ENCODE results near the gene TRIM41. TPM values are rescaled to one million over a fixed set of nuclear protein-coding genes. Genes with fewer than 3 reads are reported as not detected.
"Not testable (repeated sequence)": the region's sequence is repeated elsewhere in the genome, so short reads cannot be mapped to it uniquely, and the experiment has no call there.

Gene TRIM41
- total RNA-seq, 1 experiment from 2014 or later, result 14.0 TPM

DNA sequence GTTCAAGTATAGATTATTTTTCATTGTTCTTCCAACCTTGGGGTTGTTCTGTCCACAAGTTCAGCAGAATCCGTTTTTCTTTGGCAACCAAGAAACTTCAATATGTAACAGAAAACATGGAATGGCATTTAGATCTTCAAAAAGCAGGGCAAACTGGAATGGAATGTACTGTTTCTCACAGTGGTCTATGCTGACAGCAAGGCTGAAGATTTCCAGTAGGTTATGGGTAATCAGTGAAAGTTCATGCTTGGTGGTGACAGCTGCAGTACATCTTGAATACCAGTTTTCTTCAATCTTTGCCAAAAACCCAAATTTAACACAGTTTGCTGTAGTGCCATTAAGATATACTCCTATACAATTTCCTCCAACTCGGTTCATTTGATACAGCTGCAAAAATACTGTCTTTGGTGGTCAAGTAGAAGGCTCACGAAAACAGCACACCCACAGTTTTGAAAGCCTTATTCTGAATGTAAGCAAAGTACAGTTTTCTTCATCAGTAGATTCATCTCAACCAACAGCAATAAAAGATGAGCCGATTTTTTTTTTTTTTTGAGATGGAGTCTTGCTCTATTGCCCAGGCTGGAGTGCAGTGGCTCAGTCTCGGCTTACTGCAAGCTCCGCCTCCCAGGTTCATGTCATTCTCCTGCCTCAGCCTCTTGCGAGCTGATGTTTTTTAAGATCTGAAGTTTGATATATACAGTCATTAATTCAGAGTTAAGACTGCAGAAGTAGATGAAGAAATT, 32.9 kb downstream of the TRIM41 start:
- Histone ChIP-seq H3K27ac (no peak overlapping the region), H3K4me1 (replicated peaks) (peaks cover 27% of the 10 kb centered on the region), H3K9me3 (replicated peaks) (no peaks in the 10 kb centered on the region), H3K36me3 (peaks cover 70% of the 10 kb centered on the region), H3K27me3 (replicated peaks) (no peaks in the 10 kb centered on the region), H3K4me3 (no peak overlapping the region)
- peak in 1 of 2 experiments; percentile 18 for DNase-seq (ENCODE audit: low read depth in 1 of 2, low spot score in 2 of 2)

DNA sequence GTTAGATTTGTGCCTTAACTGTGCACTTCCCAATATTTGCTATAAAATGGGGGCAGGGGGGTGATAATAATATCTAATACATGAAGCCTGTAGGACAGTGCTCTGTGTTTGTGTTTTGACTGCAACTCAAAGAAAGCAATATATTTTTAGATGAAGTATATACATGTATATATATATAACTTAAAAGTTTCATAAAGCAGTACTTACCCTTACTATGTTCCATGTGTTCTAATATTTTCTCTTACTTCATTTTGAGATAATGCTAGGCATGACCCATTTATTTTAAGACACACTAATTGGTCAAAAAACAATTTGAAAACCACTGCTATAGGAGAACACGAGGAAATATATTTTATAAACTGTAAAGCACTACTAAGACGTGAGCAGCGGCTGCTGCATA, 35.5 kb downstream of the TRIM41 start:
- Histone ChIP-seq H3K36me3 (peaks cover 69% of the 10 kb centered on the region), H3K27me3 (replicated peaks) (no peaks in the 10 kb centered on the region), H3K9me3 (replicated peaks) (no peaks in the 10 kb centered on the region; the same call in 1 of the 2 replicates), H3K4me3 (no peak overlapping the region; the same call in 1 of the 2 replicates), H3K4me1 (replicated peaks) (peaks cover 30% of the 10 kb centered on the region), H3K27ac (no peak overlapping the region)
- no peak for DNase-seq (ENCODE audit: low read depth in 1 of 2, low spot score in 2 of 2)

DNA sequence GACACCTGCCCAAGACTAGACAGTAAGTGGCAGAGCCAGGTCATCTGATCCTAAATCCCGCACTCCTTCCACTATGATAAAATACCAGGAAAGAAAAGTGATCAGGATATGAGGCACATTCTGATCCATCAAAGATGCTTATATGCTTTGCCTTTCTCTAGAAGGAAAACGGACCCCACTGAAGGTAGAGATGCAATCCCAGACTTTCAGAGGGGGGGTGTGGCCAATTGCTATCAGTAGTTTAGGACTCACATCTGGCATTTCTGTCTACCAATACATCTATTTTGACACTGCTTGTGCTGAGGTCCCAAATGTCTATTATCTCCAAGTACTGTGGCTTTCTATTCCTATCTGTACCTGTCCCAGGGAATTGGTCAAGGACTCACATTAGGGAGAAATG, 36.2 kb downstream of the TRIM41 start:
- Histone ChIP-seq H3K9me3 (replicated peaks) (no peaks in the 10 kb centered on the region; the same call in 1 of the 2 replicates), H3K4me1 (replicated peaks) (peaks cover 30% of the 10 kb centered on the region), H3K27me3 (replicated peaks) (no peaks in the 10 kb centered on the region), H3K27ac (no peak overlapping the region), H3K36me3 (peaks cover 74% of the 10 kb centered on the region), H3K4me3 (peak overlapping the region; percentile 84)
- DNase-seq (ENCODE audit: low read depth in 1 of 2, low spot score in 2 of 2), result peak in 1 of 2 experiments; percentile 26

DNA sequence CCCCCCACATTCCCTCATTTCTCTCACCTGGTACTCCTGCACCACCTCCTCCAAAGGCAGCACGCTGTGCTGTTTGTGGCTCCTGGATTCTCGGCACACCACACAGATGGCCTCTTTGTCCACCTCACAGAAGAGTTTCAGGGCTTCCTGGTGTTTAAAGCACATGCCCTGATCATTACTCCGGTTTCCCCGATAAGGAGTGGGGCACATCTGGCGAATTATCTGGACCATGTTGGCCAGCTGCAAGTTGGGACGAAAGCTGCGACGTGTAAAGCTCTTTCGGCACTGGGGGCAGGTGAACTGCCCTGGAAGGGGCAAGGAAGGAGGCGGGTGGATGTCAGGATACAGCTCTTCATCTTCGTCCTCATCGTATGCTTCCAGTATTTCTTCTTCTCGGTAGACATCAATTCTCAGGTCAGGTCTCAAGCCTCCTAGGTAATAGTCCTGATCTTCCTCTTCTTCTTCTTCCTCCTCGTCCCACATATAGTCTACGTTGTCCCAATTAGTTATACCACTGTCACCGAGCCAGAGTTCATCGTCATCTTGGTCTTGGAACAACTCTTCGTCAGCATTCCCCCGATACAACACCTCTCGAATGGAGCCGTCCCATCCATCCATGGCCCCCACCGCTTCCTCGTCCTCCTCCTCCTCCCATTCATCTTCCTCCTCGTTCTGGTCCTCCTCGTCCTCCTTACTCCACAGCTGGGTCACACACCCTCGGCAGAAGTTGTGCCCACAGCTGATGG, 37.1 kb downstream of the TRIM41 start:
- peaks cover 30% of the 10 kb centered on the region for H3K4me1 ChIP-seq (replicated peaks)
- H3K27ac ChIP-seq, result no peak overlapping the region
- no peaks in the 10 kb centered on the region; the same call in 1 of the 2 replicates for H3K9me3 ChIP-seq (replicated peaks)
- peaks cover 65% of the 10 kb centered on the region for H3K36me3 ChIP-seq
- peak overlapping the region; percentile 84 for H3K4me3 ChIP-seq
- peak in 1 of 2 experiments; percentile 36 for DNase-seq (ENCODE audit: low read depth in 1 of 2, low spot score in 2 of 2)
- no peaks in the 10 kb centered on the region for H3K27me3 ChIP-seq (replicated peaks)

DNA sequence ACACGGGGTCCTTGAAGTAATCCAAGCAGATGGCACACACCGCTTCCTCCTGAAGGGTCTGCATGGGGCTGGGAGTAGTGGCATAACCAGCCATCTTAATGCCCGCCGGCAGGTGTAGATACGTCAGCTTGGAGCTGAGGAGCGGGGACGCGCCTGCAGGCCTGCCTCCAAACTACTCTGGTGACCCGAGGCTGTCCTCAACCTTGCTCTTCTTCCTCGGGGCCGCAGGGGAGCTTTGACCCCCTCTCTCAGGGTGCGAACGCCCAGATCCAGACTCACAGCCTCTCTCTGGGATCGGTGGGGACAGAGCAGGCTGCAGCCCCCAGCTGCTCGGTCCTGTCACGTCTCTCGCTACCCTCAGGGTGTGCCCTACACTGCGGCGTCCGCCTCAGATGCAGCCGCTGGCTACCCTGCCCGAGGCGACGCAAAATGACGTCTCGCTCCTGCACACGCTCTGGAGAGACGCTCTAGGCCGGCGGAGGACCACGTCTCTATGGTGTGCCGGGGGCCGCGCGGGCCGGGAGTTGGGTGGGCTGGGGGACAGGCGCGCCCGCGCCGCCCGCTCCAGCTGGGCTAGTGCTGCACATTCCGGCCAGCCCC, 37.7 kb downstream of the TRIM41 start, which contains the start of gene TRIM52:
Gene TRIM52 (minus strand): TSS at position 424 of the 600 bp plus-strand sequence. CDS start 330 bp downstream, at position 94.
- Histone ChIP-seq H3K4me1 (replicated peaks) (peaks cover 30% of the 10 kb centered on the region), H3K27me3 (replicated peaks) (no peaks in the 10 kb centered on the region), H3K4me3 (peak within 1 kb of the TSS; percentile 84), H3K27ac (peak within 1 kb of the TSS; percentile 92), H3K9me3 (replicated peaks) (no peaks in the 10 kb centered on the region; the same call in 1 of the 2 replicates), H3K36me3 (peaks cover 58% of the 10 kb centered on the region)
- DNase-seq (ENCODE audit: low read depth in 1 of 2, low spot score in 2 of 2), result peak; percentile 96 to 97

DNA sequence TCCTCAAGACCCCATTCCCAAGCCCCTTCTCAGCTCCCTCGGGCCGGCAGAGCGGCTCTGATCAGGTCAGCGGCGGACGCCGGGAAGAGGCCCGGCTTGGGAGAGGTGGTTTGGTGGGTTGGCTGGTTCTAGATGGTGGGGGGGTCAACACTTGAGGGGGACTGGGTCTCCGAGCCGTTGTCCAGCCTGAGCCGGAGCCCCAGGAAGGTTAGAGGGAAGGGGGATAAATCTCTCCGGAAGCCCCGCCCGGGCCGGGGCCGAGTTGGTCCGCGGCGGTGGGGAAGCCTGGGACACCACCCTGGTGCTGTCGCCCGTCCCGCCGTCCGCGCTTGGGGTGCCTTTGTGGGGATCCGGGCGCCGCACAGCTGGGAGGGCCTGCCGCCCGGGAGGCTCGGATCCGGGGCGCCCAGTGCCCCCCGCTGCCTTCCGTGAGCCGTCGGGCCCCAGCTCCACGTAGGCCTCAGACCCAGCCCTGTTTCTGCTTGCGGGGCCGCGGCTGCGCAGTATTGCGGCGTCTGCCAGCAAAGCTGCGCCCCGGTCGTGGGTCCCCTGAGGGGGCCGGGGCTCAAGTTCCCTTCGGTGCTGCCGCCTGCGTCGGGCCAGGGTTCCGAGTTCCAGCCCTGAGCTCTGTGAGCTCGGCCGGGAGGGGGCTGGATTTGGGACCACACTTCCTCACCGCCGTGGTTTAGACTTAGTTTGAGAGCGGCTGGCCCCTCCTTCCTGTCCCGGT, 38.4 kb downstream of the TRIM41 start:
- Histone ChIP-seq H3K27ac (peak overlapping the region; percentile 92), H3K36me3 (peaks cover 52% of the 10 kb centered on the region), H3K4me3 (peak overlapping the region; percentile 84), H3K27me3 (replicated peaks) (no peaks in the 10 kb centered on the region), H3K9me3 (replicated peaks) (no peaks in the 10 kb centered on the region; the same call in 1 of the 2 replicates), H3K4me1 (replicated peaks) (peaks cover 30% of the 10 kb centered on the region)
- DNase-seq (ENCODE audit: low read depth in 1 of 2, low spot score in 2 of 2), result peak; percentile 83 to 93

DNA sequence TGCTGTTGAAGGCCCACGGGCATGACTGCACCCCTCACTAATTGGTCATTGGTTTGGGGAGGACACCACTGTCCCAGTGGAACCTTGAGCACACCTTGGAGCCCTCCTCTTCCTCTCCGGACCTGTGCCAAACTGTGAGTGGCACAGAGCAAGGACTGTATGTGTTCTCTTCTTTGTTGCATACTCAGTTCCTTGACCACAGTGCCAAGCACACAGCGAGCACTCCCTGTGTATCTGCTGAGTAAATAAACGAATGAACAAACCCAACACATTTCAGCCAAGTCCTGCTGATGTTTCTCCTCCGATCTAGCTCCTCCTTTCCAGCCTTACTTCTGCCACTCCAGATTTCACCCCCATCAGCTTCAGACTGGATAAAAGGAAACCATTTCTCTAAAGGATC, 40.6 kb downstream of the TRIM41 start:
- H3K27ac ChIP-seq, result no peak overlapping the region
- H3K9me3 ChIP-seq (replicated peaks), result no peaks in the 10 kb centered on the region; the same call in 1 of the 2 replicates
- peaks cover 23% of the 10 kb centered on the region for H3K4me1 ChIP-seq (replicated peaks)
- no peaks in the 10 kb centered on the region for H3K27me3 ChIP-seq (replicated peaks)
- DNase-seq (ENCODE audit: low read depth in 1 of 2, low spot score in 2 of 2), result no peak
- H3K4me3 ChIP-seq, result no peak overlapping the region
- H3K36me3 ChIP-seq, result peaks cover 34% of the 10 kb centered on the region

DNA sequence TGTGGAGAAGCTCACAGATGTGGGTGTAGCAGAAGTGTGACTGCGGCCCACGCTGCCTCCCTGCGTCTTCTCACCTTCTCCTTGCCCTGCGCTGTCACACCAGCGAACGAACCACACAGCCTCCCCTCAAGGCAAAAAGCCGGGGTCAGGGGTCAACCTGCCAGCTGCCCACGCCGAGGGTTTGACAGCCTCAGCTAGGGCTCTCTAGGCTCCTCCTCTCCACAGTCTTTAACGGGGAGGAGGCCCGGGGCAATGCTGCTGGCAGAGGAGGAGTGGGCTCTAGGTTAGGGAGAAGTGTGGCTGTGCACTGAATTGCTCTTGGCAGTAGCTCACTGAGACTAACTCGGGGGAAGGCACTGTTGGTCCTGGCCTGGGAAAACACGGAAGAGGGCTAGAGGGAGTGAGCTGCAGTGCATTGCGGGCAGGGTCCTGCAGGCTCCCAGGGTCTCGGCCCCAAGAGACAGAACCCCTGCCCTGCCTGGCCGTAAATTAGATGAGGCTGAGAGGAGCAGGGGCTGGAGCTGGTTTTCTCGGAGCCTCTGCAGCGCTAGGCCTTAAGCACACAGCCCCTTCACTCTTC, 42.1 kb downstream of the TRIM41 start:
- H3K27ac ChIP-seq, result no peak overlapping the region
- H3K36me3 ChIP-seq, result peaks cover 25% of the 10 kb centered on the region
- H3K4me1 ChIP-seq (replicated peaks), result peaks cover 7% of the 10 kb centered on the region
- no peak for DNase-seq (ENCODE audit: low read depth in 1 of 2, low spot score in 2 of 2)
- no peaks in the 10 kb centered on the region; the same call in 1 of the 2 replicates for H3K9me3 ChIP-seq (replicated peaks)
- no peak overlapping the region for H3K4me3 ChIP-seq
- H3K27me3 ChIP-seq (replicated peaks), result no peaks in the 10 kb centered on the region

DNA sequence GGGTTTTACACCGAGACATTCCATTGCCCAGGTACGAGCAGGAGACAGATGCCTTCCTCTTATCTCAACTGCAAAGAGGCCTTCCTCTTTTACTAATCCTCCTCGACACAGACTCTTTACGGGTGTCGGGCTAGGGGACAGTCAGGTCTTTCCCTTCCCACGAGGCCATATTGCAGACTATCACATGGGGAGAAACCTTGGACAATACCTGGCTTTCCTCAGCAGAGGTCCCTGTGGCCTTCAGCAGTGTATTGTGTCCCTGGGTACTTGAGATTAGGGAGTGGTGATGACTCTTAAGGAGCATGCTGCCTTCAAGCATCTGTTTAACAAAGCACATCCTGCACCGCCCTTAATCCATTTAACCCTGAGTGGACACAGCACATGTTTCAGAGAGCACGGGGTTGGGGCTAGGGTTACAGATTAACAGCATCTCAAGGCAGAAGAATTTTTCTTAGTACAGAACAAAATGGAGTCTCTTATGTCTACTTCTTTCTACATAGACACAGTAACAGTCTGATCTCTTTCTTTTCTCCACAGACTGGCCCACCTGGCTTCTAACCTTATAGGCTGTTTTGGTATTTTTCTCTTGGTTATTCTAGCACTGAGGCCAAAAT, 44.3 kb downstream of the TRIM41 start:
- DNase-seq (ENCODE audit: low read depth in 1 of 2, low spot score in 2 of 2), result not testable (repeated sequence)

DNA sequence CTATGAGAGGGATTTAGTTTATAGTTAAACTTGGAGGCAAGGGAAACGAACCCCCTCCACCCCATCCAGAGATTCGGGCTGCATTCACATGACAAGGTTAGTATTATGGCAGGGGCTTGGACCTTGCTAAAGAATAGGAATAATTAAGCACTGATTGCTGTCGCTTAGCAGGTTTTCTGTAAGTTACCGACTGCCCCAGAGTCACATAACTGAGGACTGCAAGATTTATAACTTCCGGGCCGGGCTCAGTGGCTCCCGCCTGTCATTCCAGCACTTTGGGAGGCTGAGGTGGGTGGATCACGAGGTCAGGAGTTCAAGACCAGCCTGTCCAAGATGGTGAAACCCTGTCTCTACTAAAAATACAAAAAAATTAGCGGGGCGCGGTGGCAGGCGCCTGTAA, 44.8 kb downstream of the TRIM41 start:
- H3K27me3 ChIP-seq (replicated peaks); H3K27ac ChIP-seq; H3K36me3 ChIP-seq; H3K9me3 ChIP-seq (replicated peaks); H3K4me3 ChIP-seq; DNase-seq (ENCODE audit: low read depth in 1 of 2, low spot score in 2 of 2); H3K4me1 ChIP-seq (replicated peaks): not testable (repeated sequence)

More for the DNA sequence above, 44.3 kb downstream of the TRIM41 start:
- not testable (repeated sequence) for H3K4me1 ChIP-seq (replicated peaks); H3K9me3 ChIP-seq (replicated peaks); H3K27me3 ChIP-seq (replicated peaks); H3K27ac ChIP-seq; H3K4me3 ChIP-seq
- peaks cover 14% of the 10 kb centered on the region for H3K36me3 ChIP-seq

DNA sequence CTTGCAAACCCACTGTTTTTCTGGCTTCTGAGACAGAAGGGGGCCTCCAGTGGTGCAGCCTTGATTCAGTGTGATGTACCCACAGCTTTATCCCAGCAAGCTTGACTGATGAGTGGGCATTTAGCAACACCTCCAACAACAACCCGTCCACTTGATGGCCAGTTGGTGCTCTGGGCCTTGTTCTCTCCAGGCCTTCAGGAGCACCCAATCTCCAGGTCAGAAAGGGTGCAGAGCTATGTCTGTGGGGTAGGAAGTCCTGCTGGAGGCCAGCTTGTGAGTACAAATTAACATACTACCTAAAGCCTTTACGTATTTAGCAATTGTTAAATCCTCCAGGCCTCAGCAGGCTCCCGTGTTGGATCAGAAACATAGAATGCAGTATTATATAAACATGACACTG, 48.0 kb downstream of the TRIM41 start:
- DNase-seq (ENCODE audit: low read depth in 1 of 2, low spot score in 2 of 2), result no peak

DNA sequence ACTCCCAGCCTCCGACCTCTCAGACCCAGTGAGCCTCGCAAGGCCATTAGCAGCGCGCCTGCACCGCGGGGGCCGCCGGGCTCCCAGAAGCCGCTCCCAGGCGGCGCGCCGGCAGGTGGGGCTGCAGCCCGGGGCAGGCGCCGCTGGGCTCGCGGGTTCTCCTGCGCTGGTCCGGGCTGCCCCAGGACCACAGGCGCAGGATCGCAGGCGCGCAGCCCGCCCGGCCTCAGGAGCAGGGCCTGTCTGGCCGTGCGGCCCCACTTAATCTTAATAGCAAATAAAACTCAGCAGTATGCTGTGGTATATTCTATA, 50.3 kb downstream of the TRIM41 start:
- not testable (repeated sequence) for H3K9me3 ChIP-seq (replicated peaks); DNase-seq (ENCODE audit: low read depth in 1 of 2, low spot score in 2 of 2); H3K4me1 ChIP-seq (replicated peaks); H3K27ac ChIP-seq; H3K36me3 ChIP-seq; H3K4me3 ChIP-seq; H3K27me3 ChIP-seq (replicated peaks)

More for the DNA sequence above, 48.0 kb downstream of the TRIM41 start:
- Histone ChIP-seq H3K36me3 (no peaks in the 10 kb centered on the region), H3K4me1 (replicated peaks) (no peaks in the 10 kb centered on the region), H3K4me3 (no peak overlapping the region), H3K27ac (no peak overlapping the region), H3K27me3 (replicated peaks) (no peaks in the 10 kb centered on the region), H3K9me3 (replicated peaks) (no peaks in the 10 kb centered on the region)

Data from SJSA1 (cell line).